OCI-LY1 (cell line): ENCODE data around the gene TM4SF4.

Experiments used
- EZH2 ChIP-seq: fragments of 200-600 bp; sonication (generic), shearing (Covaris generic); IDR thresholded peaks from 2 replicates; pipeline ENCODE4 v1.8.0; 2017; ENCODE audit warnings: borderline replicate concordance, mixed run types, mild to moderate bottlenecking, antibody characterized with exemption, low read length, moderate library complexity, mixed read lengths
- TF ChIP-seq, protein P1 (sequence below): fragments of 200-600 bp; sonication (generic), shearing (Covaris generic); IDR thresholded peaks from 2 replicates; pipeline ENCODE4 v1.5.1; 2017; ENCODE audit warnings: mild to moderate bottlenecking, antibody characterized with exemption, low read length, moderate library complexity, mixed read lengths

DNA sequence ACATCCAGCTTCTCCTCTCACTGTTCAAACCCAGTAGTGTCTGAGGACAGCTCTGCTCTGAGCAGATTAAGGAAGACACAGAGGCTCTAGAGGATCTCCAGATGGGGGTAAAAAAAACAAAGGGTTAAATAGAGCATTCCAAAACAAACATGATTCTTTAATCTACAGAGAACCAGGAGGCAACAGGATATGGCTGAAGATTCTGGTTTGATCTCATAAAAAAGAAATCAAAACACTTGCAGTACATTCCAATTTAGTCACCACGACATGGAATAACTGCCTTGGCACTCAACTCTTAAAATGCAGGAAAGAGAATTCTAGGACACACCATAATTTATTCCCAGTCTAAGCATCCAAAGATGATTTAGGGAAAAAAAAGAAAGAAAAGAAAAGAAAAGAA is 32.0 kb downstream of the TM4SF4 start:
- TF ChIP-seq, protein P1, sequence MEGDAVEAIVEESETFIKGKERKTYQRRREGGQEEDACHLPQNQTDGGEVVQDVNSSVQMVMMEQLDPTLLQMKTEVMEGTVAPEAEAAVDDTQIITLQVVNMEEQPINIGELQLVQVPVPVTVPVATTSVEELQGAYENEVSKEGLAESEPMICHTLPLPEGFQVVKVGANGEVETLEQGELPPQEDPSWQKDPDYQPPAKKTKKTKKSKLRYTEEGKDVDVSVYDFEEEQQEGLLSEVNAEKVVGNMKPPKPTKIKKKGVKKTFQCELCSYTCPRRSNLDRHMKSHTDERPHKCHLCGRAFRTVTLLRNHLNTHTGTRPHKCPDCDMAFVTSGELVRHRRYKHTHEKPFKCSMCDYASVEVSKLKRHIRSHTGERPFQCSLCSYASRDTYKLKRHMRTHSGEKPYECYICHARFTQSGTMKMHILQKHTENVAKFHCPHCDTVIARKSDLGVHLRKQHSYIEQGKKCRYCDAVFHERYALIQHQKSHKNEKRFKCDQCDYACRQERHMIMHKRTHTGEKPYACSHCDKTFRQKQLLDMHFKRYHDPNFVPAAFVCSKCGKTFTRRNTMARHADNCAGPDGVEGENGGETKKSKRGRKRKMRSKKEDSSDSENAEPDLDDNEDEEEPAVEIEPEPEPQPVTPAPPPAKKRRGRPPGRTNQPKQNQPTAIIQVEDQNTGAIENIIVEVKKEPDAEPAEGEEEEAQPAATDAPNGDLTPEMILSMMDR, result no peak
- TF ChIP-seq EZH2, result no peak
